CD4-positive, alpha-beta T cell (primary cell): ENCODE data around the gene EXOC6. TPM values are rescaled to one million over a fixed set of nuclear protein-coding genes. Genes with fewer than 3 reads are reported as not detected.

ENCODE experiments used
- ATAC-seq: fragments of 200-7000 bp; cut with Tn5 transposase; one replicate; pipeline ENCODE4 v1.10.0; 2022; ENCODE audit warnings: mild to moderate bottlenecking; ENCODE audit not compliant: poor library complexity
- CTCF ChIA-PET: fragments of 350-600 bp; sonication (Branson Sonifier 250); formaldehyde crosslinking; loops from one replicate; lab custom pipeline; 2021; ENCODE audit warnings: antibody characterized with exemption, inconsistent platforms; lab: Charles Lee
- POLR2A ChIA-PET: fragments of 350-600 bp; sonication (Branson Sonifier 250); formaldehyde crosslinking; loops from one replicate; lab custom pipeline; 2021; ENCODE audit warnings: antibody characterized with exemption, inconsistent platforms; lab: Charles Lee
- DNase-seq, 14 experiments: peaks; one replicate each; pipeline ENCODE4 v3.0.0-alpha.2; 2013 to 2020; ENCODE audit warnings: mixed read lengths in 2 of 14
- H3K27ac ChIP-seq, 2 donors: one replicate each; pipeline versions ENCODE4 v1.5.1 to v1.7.0; 2013; ENCODE audit warnings: low read length in 2 of 2, low read depth in 1 of 2, mild to moderate bottlenecking in 1 of 2
- H3K27me3 ChIP-seq, 2 experiments: 1 replicate in 1 of 2; 2 replicates in 1 of 2; pipeline versions ENCODE4 v1.6.1 to v1.7.0; 2013; ENCODE audit warnings: low read length in 2 of 2, control low read depth in 1 of 2, mild to moderate bottlenecking in 1 of 2, moderate library complexity in 1 of 2; ENCODE audit not compliant: insufficient read depth in 2 of 2, control insufficient read depth in 1 of 2
- H3K36me3 ChIP-seq: one replicate; pipeline ENCODE4 v1.6.1; 2013; ENCODE audit warnings: low read length, control low read depth; ENCODE audit not compliant: insufficient read depth
- H3K4me1 ChIP-seq: one replicate; pipeline ENCODE4 v1.6.1; 2013; ENCODE audit warnings: low read length, control low read depth; ENCODE audit not compliant: insufficient read depth
- H3K4me3 ChIP-seq: one replicate; pipeline ENCODE4 v1.5.1; 2013; ENCODE audit warnings: mild to moderate bottlenecking, low read length, moderate library complexity
- H3K9me3 ChIP-seq, 2 experiments: 1 replicate in 1 of 2; 2 replicates in 1 of 2; pipeline versions ENCODE4 v1.6.1 to v1.7.0; 2013; ENCODE audit warnings: low read length in 2 of 2, mild to moderate bottlenecking in 2 of 2, control low read depth in 1 of 2, moderate library complexity in 1 of 2; ENCODE audit not compliant: control insufficient read depth in 1 of 2, insufficient read depth in 1 of 2
- H3K27ac Mint-ChIP-seq: one replicate; pipeline ENCODE4 v1.8.0; 2020; ENCODE audit warnings: mixed read lengths
- H3K27me3 Mint-ChIP-seq: one replicate; pipeline ENCODE4 v1.8.0; 2021; ENCODE audit warnings: mixed read lengths
- H3K36me3 Mint-ChIP-seq: one replicate; pipeline ENCODE4 v1.8.0; 2021; ENCODE audit warnings: low read depth, mixed read lengths
- H3K4me1 Mint-ChIP-seq: one replicate; pipeline ENCODE4 v1.8.0; 2021; ENCODE audit warnings: low read depth, mixed read lengths
- H3K4me3 Mint-ChIP-seq: one replicate; pipeline ENCODE4 v1.8.0; 2020; ENCODE audit warnings: mild to moderate bottlenecking, mixed read lengths
- H3K9me3 Mint-ChIP-seq: one replicate; pipeline ENCODE4 v1.8.0; 2020; ENCODE audit warnings: mixed read lengths
- intact Hi-C, 2 experiments: fragments of 100-400 bp; cut with DNase I in 1 of 2; cut with micrococcal nuclease in 1 of 2; formaldehyde crosslinking; loops; one replicate each; pipeline versions ENCODE4 v1.15.1 to v1.9.0; 2023 to 2025; cut with DNase I, micrococcal nuclease
- total RNA-seq, 174 experiments: library from RNA in 2 of 174; stranded (reverse) in 2 of 174; gene quantifications; one replicate each; pipeline ENCODE4 v1.2.3 and lab custom pipeline; 2021 to 2026
- TF ChIP-seq, protein P1 (sequence below): fragments of 200-600 bp; IDR thresholded peaks from one replicate; pipeline ENCODE4 v1.8.0; 2022; ENCODE audit warnings: antibody characterized with exemption, mild to moderate bottlenecking

Gene EXOC6
- total RNA-seq, 2 experiments from 2014 or later: 6.6 to 7.4 TPM

DNA sequence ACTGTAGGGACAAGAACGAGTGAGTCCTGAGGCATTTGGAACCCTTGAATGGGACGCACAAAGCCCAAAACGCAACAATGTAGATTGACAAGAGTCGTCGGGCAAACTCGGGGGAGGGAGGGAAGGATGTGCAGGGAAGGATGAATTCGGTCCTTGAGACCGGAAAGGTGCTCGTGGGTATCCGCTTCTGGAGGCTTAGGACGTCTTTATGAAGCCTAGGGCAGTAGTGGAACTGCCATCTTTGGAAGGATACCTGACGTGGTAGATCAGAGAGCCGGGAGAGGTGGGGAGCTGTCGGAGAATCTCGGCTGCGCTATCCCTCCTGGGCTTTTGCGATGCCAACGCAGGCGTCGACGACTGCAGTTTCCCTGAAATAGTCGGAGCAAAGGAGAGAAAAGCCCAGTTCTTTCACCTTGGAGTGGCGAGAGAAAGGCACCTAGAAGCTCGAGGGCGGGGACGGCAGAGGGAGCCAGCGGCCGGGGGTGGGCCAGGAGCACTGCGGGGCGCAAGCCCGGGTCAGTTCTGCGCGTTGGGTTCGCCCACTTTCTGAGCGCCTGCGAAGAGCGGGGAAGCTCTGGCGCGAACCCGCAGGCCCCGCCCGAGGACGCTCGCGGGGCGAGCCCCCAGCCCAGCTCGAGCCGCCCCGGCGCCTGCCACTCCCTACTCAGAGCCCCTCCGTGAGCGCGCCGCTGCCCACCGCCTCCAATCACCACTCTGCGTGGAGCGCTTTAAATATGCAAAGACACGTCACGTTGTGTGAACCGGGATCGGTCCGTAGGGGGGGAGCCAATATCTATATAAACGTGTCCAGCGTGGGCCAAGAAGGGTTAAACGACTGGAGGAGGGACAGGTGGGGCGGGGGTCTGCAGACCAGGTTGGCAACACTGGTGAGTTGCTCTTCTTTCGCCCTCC, 211.9 kb downstream of the EXOC6 start, which contains the start of gene CYP26C1:
Gene CYP26C1, plus strand, starts transcription at position 824 of the 912 bp plus-strand sequence. CDS start 466 bp downstream, outside the sequence.
- no peak within 1 kb of the TSS for H3K27ac ChIP-seq
- intact Hi-C loops: no loop called here
- no peak for ATAC-seq
- no peak for DNase-seq
- H3K4me1 ChIP-seq: peaks cover 23% of the 10 kb centered on the region
- H3K9me3 ChIP-seq: peaks cover 0 to 6% of the 10 kb centered on the region in 2 experiments
- H3K36me3 ChIP-seq: peaks cover 3% of the 10 kb centered on the region
- TF ChIP-seq, protein P1, sequence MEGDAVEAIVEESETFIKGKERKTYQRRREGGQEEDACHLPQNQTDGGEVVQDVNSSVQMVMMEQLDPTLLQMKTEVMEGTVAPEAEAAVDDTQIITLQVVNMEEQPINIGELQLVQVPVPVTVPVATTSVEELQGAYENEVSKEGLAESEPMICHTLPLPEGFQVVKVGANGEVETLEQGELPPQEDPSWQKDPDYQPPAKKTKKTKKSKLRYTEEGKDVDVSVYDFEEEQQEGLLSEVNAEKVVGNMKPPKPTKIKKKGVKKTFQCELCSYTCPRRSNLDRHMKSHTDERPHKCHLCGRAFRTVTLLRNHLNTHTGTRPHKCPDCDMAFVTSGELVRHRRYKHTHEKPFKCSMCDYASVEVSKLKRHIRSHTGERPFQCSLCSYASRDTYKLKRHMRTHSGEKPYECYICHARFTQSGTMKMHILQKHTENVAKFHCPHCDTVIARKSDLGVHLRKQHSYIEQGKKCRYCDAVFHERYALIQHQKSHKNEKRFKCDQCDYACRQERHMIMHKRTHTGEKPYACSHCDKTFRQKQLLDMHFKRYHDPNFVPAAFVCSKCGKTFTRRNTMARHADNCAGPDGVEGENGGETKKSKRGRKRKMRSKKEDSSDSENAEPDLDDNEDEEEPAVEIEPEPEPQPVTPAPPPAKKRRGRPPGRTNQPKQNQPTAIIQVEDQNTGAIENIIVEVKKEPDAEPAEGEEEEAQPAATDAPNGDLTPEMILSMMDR: no peak
- H3K36me3 Mint-ChIP-seq: peaks cover 34% of the 10 kb centered on the region
- H3K4me3 ChIP-seq: no peak within 1 kb of the TSS
- peaks cover 13 to 21% of the 10 kb centered on the region in 2 experiments for H3K27me3 ChIP-seq
- ChIA-PET CTCF (no interaction called here), POLR2A (no interaction called here)
- no peaks in the 10 kb centered on the region for H3K9me3 Mint-ChIP-seq
- H3K4me3 Mint-ChIP-seq: peak within 1 kb of the TSS; percentile 34
- peaks cover 25% of the 10 kb centered on the region for H3K4me1 Mint-ChIP-seq
- peaks cover 39% of the 10 kb centered on the region for H3K27me3 Mint-ChIP-seq
- no peak within 1 kb of the TSS for H3K27ac Mint-ChIP-seq

DNA sequence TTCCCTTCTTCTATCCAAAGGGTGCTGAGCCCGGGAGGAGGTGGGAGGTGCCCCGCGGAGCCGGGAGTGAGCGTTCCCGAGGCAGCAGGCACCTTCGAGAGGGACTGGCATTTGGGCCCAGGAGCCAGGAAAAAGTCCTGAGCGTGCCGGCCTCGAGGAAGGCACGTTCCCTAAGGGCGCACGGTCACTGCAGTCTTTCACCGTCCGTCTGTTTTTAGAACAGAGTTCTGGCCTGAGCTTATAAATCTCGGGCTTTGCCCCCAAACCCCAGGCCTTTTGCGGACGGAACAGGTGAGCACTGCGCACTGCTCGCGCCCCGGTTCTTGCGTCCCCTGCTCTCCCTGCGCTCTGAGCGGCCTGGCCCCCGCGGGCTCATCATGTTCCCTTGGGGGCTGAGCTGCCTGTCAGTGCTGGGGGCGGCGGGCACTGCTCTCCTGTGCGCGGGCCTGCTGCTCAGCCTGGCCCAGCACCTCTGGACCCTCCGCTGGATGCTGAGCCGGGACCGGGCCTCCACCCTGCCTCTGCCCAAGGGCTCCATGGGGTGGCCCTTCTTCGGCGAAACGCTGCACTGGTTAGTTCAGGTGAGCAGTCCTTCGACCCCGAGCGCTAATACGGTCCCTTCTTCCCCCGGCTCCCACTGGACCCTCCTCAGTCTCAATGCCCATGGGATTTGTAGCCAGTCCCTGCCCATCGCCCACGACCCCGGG, 212.7 kb downstream of the EXOC6 start:
- Mint-ChIP-seq H3K27me3 (peaks cover 41% of the 10 kb centered on the region), H3K36me3 (peaks cover 28% of the 10 kb centered on the region), H3K4me1 (peaks cover 29% of the 10 kb centered on the region), H3K27ac (no peak overlapping the region), H3K4me3 (no peak overlapping the region), H3K9me3 (no peaks in the 10 kb centered on the region)
- DNase-seq (no peak), ATAC-seq (no peak)
- Histone ChIP-seq H3K4me1 (peaks cover 23% of the 10 kb centered on the region), H3K9me3 (peaks cover 0 to 6% of the 10 kb centered on the region in 2 experiments), H3K27ac (no peak overlapping the region), H3K27me3 (peaks cover 13 to 28% of the 10 kb centered on the region in 2 experiments), H3K4me3 (no peak overlapping the region), H3K36me3 (peaks cover 3% of the 10 kb centered on the region)
- CTCF ChIA-PET: no interaction called here
- TF ChIP-seq, protein P1: no peak
- intact Hi-C loops: no loop called here
- POLR2A ChIA-PET: no interaction called here

DNA sequence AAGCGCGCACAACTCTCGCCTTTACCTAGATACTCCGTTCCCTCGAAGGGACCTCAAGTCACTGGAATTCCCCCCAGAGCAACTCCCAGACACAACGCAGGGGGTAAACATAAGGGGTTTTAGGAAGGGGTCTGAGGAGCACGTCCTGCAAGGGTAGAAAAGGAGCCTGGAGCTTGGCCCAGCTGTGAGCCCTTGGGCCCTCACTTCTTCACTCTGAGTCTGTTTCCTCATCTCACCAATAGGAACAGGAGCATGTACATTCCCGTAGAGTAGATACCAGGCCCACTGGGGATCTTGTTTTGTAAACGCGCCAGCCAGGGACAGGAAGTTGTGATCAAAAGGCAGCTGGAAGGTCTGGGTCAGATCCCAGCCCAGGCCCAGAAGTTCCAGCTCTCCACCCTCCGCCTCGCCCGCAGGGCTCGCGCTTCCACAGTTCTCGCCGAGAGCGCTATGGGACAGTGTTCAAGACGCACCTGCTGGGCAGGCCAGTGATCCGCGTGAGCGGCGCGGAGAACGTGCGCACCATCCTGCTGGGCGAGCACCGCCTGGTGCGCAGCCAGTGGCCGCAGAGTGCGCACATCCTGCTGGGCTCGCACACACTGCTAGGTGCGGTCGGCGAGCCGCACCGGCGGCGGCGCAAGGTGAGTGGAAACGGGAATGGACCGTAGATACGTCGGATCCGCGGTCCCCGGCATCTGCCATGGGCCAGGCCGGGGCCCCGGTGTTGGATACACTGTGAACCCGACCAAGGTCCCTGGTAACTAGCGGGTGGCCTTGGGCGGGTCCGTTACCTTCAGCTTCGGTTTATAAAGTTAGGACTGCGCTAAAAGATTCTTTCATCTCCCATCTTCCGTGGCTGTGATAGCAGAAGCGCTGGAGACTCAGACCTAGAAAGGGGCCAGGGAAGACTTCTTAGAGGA, 213.5 kb downstream of the EXOC6 start:
- Mint-ChIP-seq H3K27ac (no peak overlapping the region), H3K4me1 (peaks cover 33% of the 10 kb centered on the region), H3K9me3 (no peaks in the 10 kb centered on the region), H3K36me3 (peaks cover 22% of the 10 kb centered on the region), H3K27me3 (peaks cover 48% of the 10 kb centered on the region), H3K4me3 (peak overlapping the region; percentile 54)
- H3K36me3 ChIP-seq: peaks cover 3% of the 10 kb centered on the region
- TF ChIP-seq, protein P1: no peak
- DNase-seq (peak in 1 of 14 experiments; percentile 27), ATAC-seq (no peak)
- H3K4me1 ChIP-seq: peaks cover 23% of the 10 kb centered on the region
- H3K27me3 ChIP-seq: peaks cover 17 to 36% of the 10 kb centered on the region in 2 experiments
- ChIA-PET POLR2A (no interaction called here), CTCF (no interaction called here)
- intact Hi-C loops: no loop called here
- no peak overlapping the region for H3K27ac ChIP-seq
- H3K9me3 ChIP-seq: peaks cover 0 to 6% of the 10 kb centered on the region in 2 experiments
- peak overlapping the region; percentile 14 for H3K4me3 ChIP-seq
